K562 (cell line): Measurements from ENCODE around the gene NRAP. TPM values are rescaled to one million over a fixed set of nuclear protein-coding genes. Genes with fewer than 3 reads are reported as not detected.

Experiments
- ATAC-seq: fragments of 200-7000 bp; cut with Tn5 transposase; 3 replicates; pipeline ENCODE4 v1.9.1; 2020; ENCODE audit warnings: moderate library complexity
- BruUV-seq: library from RNA; stranded (reverse); fragments of 400-500 nt; replicated peaks from 2 replicates; lab custom pipeline; 2021; lab: Mats Ljungman, UMichigan
- CTCF ChIA-PET: fragments of 300-600 bp; formaldehyde crosslinking; extraction: SDS; loops from one replicate; lab custom pipeline; 2021; ENCODE audit warnings: low intra/inter-chr PET ratio; lab: Yijun Ruan, JAX
- POLR2A ChIA-PET: fragments of 300-600, 350-650 bp; sonication (Branson Sonifier 250); formaldehyde crosslinking; extraction: SDS; loops from one replicate; lab custom pipeline; 2021; ENCODE audit warnings: antibody characterized with exemption, inconsistent platforms; lab: Yijun Ruan, JAX
- DNase-seq, 4 experiments: peaks; one replicate each; pipeline versions ENCODE4 v3.0.0 to v3.0.0-alpha.2; 2011 to 2018; ENCODE audit warnings: low spot score in 3 of 4, mixed read lengths in 3 of 4; ENCODE audit errors: extremely low read depth in 1 of 4
- FAIRE-seq: peaks from 2 replicates; lab custom pipeline; 2011; peaks lifted over from hg19 to GRCh38; lab: Jason Lieb, UNC
- H2AFZ ChIP-seq: 2 replicates; pipeline ENCODE4 v1.6.0; 2011; ENCODE audit warnings: low read depth, low read length, control low read depth, inconsistent platforms
- H3K27ac ChIP-seq: fragments of 200-600 bp; 3 replicates; pipeline ENCODE4 v1.8.0; 2011; ENCODE audit warnings: low read depth, mild to moderate bottlenecking, control low read depth, inconsistent platforms, low read length, moderate library complexity, mixed read lengths; ENCODE audit errors: extremely low read depth
- H3K27me3 ChIP-seq, 2 experiments: fragments of 300-600 bp in 1 of 2; 2 replicates in 1 of 2; 3 replicates in 1 of 2; pipeline versions ENCODE4 v1.6.0 to v1.8.0; 2011; ENCODE audit warnings: inconsistent platforms in 2 of 2, low read length in 2 of 2, mild to moderate bottlenecking in 1 of 2, mixed read lengths in 1 of 2, moderate library complexity in 1 of 2; ENCODE audit not compliant: control insufficient read depth in 2 of 2, insufficient read depth in 2 of 2
- H3K36me3 ChIP-seq: fragments of 300-600 bp; 3 replicates; pipeline ENCODE4 v1.8.0; 2011; ENCODE audit warnings: mild to moderate bottlenecking, low read length, inconsistent platforms; ENCODE audit not compliant: control insufficient read depth, insufficient read depth
- H3K4me1 ChIP-seq, 2 experiments: fragments of 200-600 bp in 1 of 2; replicated peaks in 1 of 2; 2 replicates in 1 of 2; 3 replicates in 1 of 2; pipeline versions ENCODE4 v1.5.1 to v1.8.0; 2011; ENCODE audit warnings: inconsistent platforms in 2 of 2, low read length in 2 of 2, mild to moderate bottlenecking in 1 of 2, mixed read lengths in 1 of 2, moderate library complexity in 1 of 2; ENCODE audit not compliant: control insufficient read depth in 2 of 2, insufficient read depth in 2 of 2
- H3K4me2 ChIP-seq: 2 replicates; pipeline ENCODE4 v1.6.1; 2011; ENCODE audit warnings: low read length, control low read depth, inconsistent platforms, mixed read lengths; ENCODE audit not compliant: insufficient read depth
- H3K4me3 ChIP-seq: fragments of 200-600 bp; sonication (generic), shearing (Covaris generic); 2 replicates; pipeline ENCODE4 v1.5.1; 2016; ENCODE audit warnings: control low read depth, inconsistent platforms
- H3K79me2 ChIP-seq: fragments of 200-600 bp; 3 replicates; pipeline ENCODE4 v1.8.0; 2011; ENCODE audit warnings: low read length, inconsistent platforms; ENCODE audit not compliant: control insufficient read depth, insufficient read depth
- H3K9ac ChIP-seq, 2 experiments: 2 replicates each; pipeline versions ENCODE4 v1.6.0 to v1.6.1; 2011; ENCODE audit warnings: low read depth in 2 of 2, low read length in 2 of 2, control low read depth in 1 of 2, inconsistent platforms in 1 of 2, mild to moderate bottlenecking in 1 of 2, mixed read lengths in 1 of 2; ENCODE audit not compliant: insufficient read depth in 1 of 2
- H3K9me1 ChIP-seq: one replicate; pipeline ENCODE4 v1.6.0; 2011; ENCODE audit warnings: inconsistent platforms, mild to moderate bottlenecking, low read length, moderate library complexity; ENCODE audit not compliant: control insufficient read depth, insufficient read depth
- H3K9me3 ChIP-seq: replicated peaks from 2 replicates; pipeline ENCODE4 v1.5.1; 2011; ENCODE audit warnings: low read depth, low read length, inconsistent platforms; ENCODE audit not compliant: control insufficient read depth, insufficient read depth
- H4K20me1 ChIP-seq: replicated peaks from 2 replicates; pipeline ENCODE4 v1.6.1; 2011; ENCODE audit warnings: low read length, inconsistent platforms, mixed read lengths; ENCODE audit not compliant: control insufficient read depth, insufficient read depth
- ZFP1 ChIP-seq: fragments of 450-650 bp; formaldehyde crosslinking; IDR thresholded peaks from 2 replicates; pipeline ENCODE4 v1.4.0; 2020; ENCODE audit warnings: mild to moderate bottlenecking, mixed read lengths
- ZFP36 ChIP-seq: fragments of 150-350 bp; IDR thresholded peaks from 2 replicates; pipeline ENCODE4 v1.6.1; 2018; ENCODE audit warnings: low read length, low read depth; ENCODE audit not compliant: partially characterized antibody
- ZNF551 ChIP-seq: fragments of 250-450 bp; sonication (Bioruptor Pico); IDR thresholded peaks from 2 replicates; pipeline ENCODE4 v1.5.0; 2021; ENCODE audit warnings: mild to moderate bottlenecking, moderate library complexity
- WGBS: fragments of 100-300 bp; shearing (Covaris generic); methylation state at CpG from one replicate; pipeline ENCODE4 v1.1.6; 2016; ENCODE audit warnings: low coverage, mixed read lengths; ENCODE audit not compliant: insufficient coverage; ENCODE audit errors: missing lambda C conversion rate; 5-methylcytosine and 5-hydroxymethylcytosine counted together
- in situ Hi-C: fragments of 300-500 bp; cut with MboI; formaldehyde crosslinking; loops from 4 replicates; pipeline ENCODE4 v1.15.0; 2018; ENCODE audit warnings: inconsistent platforms, mixed read lengths
- intact Hi-C: fragments of 100-400 bp; cut with micrococcal nuclease; formaldehyde crosslinking; loops from 2 replicates; pipeline ENCODE4 v1.14.2; 2022
- polyA plus RNA-seq, 8 experiments: library from polyadenylated mRNA; depleted of rRNA in 4 of 8; stranded (reverse) in 5 of 8; unstranded in 3 of 8; fragments of >200 nt; fragmentation: Nextera tagmentation in 2 of 8; fragmentation: Illumina TruSeq in 1 of 8; extraction: Ambion mirVana in 2 of 8; extraction: Trizol in 1 of 8; gene quantifications; 2 replicates each; pipeline versions ENCODE4 v1.2.1 to v1.2.3, GENCODE V29; 2011 to 2014; ENCODE audit warnings: inconsistent platforms in 1 of 8, missing spikeins in 1 of 8
- total RNA-seq, 7 experiments: library from RNA; depleted of rRNA in 6 of 7; stranded (reverse); fragments of >200 nt in 6 of 7; fragmentation: Illumina TruSeq in 2 of 7; extraction: Trizol in 2 of 7; gene quantifications; 2 replicates each; pipeline versions ENCODE4 v1.2.1 to v1.2.3, GENCODE V29; 2011 to 2021; ENCODE audit warnings: low replicate concordance in 1 of 7
- TF ChIP-seq, protein P1 (sequence below): fragments of 450-650 bp; conservative IDR thresholded peaks from 2 replicates; pipeline ENCODE4 v1.6.1; 2016; ENCODE audit warnings: missing genetic modification characterization, low read depth, mild to moderate bottlenecking, control low read depth, missing compliant biosample characterization
- TF ChIP-seq, protein P2 (sequence below): fragments of 250-450 bp; sonication (Bioruptor Pico); IDR thresholded peaks from 2 replicates; pipeline ENCODE4 v1.5.1; 2021; ENCODE audit warnings: mild to moderate bottlenecking

Gene NRAP
- total and polyA plus RNA-seq, 9 of the 15 experiments (the other 6 are each of a cell fraction or from before 2014, with no cell fraction given) = not detected

DNA sequence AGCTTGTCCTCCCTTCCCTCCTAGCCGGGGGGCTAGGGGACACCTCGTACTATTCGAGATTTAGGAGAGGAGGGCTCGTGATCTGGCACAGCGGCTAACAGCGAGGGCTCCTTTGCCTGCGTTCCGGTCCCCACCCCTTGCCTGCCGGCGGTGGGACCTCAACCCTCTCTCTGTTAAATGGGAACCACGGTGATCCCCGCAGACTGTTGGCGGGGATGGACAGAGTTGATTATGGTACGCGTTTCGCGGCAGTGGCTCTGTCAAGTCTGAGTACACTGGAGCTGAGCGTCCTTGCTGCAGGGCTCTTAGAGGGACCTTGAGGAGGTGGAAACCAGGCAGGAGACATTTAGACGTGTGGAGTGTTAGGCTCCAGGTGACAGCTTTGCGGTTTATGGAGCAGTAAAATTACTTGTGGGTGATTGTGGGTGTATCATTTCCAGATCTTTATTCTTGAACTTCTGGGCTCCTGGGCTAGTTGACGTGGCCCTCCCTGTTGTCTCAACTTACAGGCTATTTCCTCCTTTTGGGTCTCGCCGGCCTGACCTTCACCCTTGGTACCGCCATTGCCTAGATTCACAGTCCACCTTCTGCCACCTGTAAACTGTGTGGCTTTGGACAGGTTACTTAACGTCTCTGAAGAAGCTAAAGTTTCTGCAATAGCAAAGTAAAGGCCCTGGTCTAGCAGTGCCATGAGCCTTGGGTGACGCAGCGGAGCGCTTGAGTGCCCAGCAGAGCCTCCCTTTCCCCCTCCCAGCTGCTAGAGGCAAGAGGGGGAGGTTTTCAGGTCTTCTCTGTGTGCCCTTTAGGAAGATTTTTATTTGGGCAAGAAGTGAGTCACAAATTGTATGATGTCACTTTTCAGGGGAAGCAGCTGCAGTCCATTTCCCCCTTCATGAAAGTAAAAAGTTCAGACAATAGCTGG, 16.6 kb upstream of the NRAP start:
- peak; percentile 57 for ATAC-seq
- intact Hi-C loops (no loop called here), in situ Hi-C loops (no loop called here)
- FAIRE-seq = no peak
- H3K27ac ChIP-seq = no peak overlapping the region
- H3K4me1 ChIP-seq = peaks cover 0 to 14% of the 10 kb centered on the region in 2 experiments; a peak in 3 of 5 replicates
- no peaks in the 10 kb centered on the region for H3K79me2 ChIP-seq
- peak overlapping the region; percentile 46 to 85; a peak in 3 of 4 replicates for H3K9ac ChIP-seq
- TF ChIP-seq ZFP36 = peak; percentile 15
- TF ChIP-seq, protein P1, sequence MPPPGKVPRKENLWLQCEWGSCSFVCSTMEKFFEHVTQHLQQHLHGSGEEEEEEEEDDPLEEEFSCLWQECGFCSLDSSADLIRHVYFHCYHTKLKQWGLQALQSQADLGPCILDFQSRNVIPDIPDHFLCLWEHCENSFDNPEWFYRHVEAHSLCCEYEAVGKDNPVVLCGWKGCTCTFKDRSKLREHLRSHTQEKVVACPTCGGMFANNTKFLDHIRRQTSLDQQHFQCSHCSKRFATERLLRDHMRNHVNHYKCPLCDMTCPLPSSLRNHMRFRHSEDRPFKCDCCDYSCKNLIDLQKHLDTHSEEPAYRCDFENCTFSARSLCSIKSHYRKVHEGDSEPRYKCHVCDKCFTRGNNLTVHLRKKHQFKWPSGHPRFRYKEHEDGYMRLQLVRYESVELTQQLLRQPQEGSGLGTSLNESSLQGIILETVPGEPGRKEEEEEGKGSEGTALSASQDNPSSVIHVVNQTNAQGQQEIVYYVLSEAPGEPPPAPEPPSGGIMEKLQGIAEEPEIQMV = no peak
- TF ChIP-seq ZNF551 = no peak
- TF ChIP-seq, protein P2, sequence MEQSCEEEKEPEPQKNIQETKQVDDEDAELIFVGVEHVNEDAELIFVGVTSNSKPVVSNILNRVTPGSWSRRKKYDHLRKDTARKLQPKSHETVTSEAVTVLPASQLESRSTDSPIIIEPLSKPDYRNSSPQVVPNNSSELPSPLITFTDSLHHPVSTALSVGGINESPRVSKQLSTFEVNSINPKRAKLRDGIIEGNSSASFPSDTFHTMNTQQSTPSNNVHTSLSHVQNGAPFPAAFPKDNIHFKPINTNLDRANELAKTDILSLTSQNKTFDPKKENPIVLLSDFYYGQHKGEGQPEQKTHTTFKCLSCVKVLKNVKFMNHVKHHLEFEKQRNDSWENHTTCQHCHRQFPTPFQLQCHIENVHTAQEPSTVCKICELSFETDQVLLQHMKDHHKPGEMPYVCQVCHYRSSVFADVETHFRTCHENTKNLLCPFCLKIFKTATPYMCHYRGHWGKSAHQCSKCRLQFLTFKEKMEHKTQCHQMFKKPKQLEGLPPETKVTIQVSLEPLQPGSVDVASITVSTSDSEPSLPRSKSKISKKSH (CRISPR knock-in tag) = no peak
- no peak for TF ChIP-seq ZFP1 (CRISPR knock-in tag)
- TF ChIP-seq, all 486 proteins: peak for 1
- DNase-seq = peak in 3 of 4 experiments; percentile 5 to 21 (median 6)
- BruUV-seq = TSS peak; percentile 53
- H3K4me3 ChIP-seq = peak overlapping the region; percentile 60
- H4K20me1 ChIP-seq = no peaks in the 10 kb centered on the region
- no peaks in the 10 kb centered on the region for H3K36me3 ChIP-seq
- WGBS = 15% methylated on average over 19 of the region's 28 CpGs
- peak overlapping the region; percentile 86 for H2AFZ ChIP-seq
- H3K27me3 ChIP-seq = peaks cover 2 to 12% of the 10 kb centered on the region in 2 experiments; a peak in 3 of 5 replicates
- ChIA-PET POLR2A (no interaction called here), CTCF (no interaction called here)
- no peaks in the 10 kb centered on the region for H3K9me1 ChIP-seq
- H3K4me2 ChIP-seq = peak overlapping the region; percentile 83
- H3K9me3 ChIP-seq = no peaks in the 10 kb centered on the region
